Astrocyte (in vitro differentiated cells and primary cell): ENCODE data around the gene GRIK1. TPM values are rescaled to one million over a fixed set of nuclear protein-coding genes. Genes with fewer than 3 reads are reported as not detected.

Source experiments
- DNase-seq: peaks from one replicate; pipeline ENCODE4 v3.0.0-alpha.2; 2010; ENCODE audit warnings: low read depth
- FAIRE-seq: peaks from 2 replicates; lab custom pipeline; 2011; peaks lifted over from hg19 to GRCh38; lab: Jason Lieb, UNC
- H2AFZ ChIP-seq: 2 replicates; pipeline ENCODE4 v1.6.0; 2012; ENCODE audit warnings: low read depth, low read length, inconsistent platforms
- H3K27ac ChIP-seq: 2 replicates; pipeline ENCODE4 v1.5.1; 2011; ENCODE audit warnings: low read depth, low read length, inconsistent platforms
- H3K27me3 ChIP-seq: 2 replicates; pipeline ENCODE4 v1.6.0; 2011; ENCODE audit warnings: low read length, inconsistent platforms; ENCODE audit not compliant: insufficient read depth
- H3K36me3 ChIP-seq: 2 replicates; pipeline ENCODE4 v1.5.1; 2011; ENCODE audit warnings: low read length, inconsistent platforms; ENCODE audit not compliant: insufficient read depth
- H3K4me1 ChIP-seq: 2 replicates; pipeline ENCODE4 v1.5.1; 2011; ENCODE audit warnings: low read length, inconsistent platforms; ENCODE audit not compliant: insufficient read depth
- H3K4me2 ChIP-seq: 2 replicates; pipeline ENCODE4 v1.6.0; 2012; ENCODE audit warnings: low read length, inconsistent platforms
- H3K4me3 ChIP-seq: 2 replicates; pipeline ENCODE4 v1.5.1; 2011; ENCODE audit warnings: low read depth, mild to moderate bottlenecking, low read length, inconsistent platforms; ENCODE audit not compliant: insufficient read depth
- H3K79me2 ChIP-seq: 2 replicates; pipeline ENCODE4 v1.6.0; 2012; ENCODE audit warnings: mild to moderate bottlenecking, low read length, inconsistent platforms; ENCODE audit not compliant: insufficient read depth
- H3K9ac ChIP-seq: 2 replicates; pipeline ENCODE4 v1.6.0; 2012; ENCODE audit warnings: mild to moderate bottlenecking, low read length, inconsistent platforms
- H3K9me3 ChIP-seq: 2 replicates; pipeline ENCODE4 v1.5.1; 2012; ENCODE audit warnings: low read depth, mild to moderate bottlenecking, low read length, inconsistent platforms; ENCODE audit not compliant: insufficient read depth
- H4K20me1 ChIP-seq: 2 replicates; pipeline ENCODE4 v1.6.0; 2012; ENCODE audit warnings: low read length, inconsistent platforms; ENCODE audit not compliant: insufficient read depth
- H3K27ac Mint-ChIP-seq: one replicate; pipeline ENCODE4 v1.8.0; 2021; ENCODE audit warnings: mild to moderate bottlenecking, mixed read lengths; ENCODE audit not compliant: unreplicated experiment
- H3K27me3 Mint-ChIP-seq: one replicate; pipeline ENCODE4 v1.8.0; 2021; ENCODE audit warnings: low read depth, mixed read lengths; ENCODE audit not compliant: unreplicated experiment
- H3K36me3 Mint-ChIP-seq: one replicate; pipeline ENCODE4 v1.8.0; 2021; ENCODE audit warnings: low read depth, mixed read lengths; ENCODE audit not compliant: unreplicated experiment
- H3K4me1 Mint-ChIP-seq: one replicate; pipeline ENCODE4 v1.8.0; 2021; ENCODE audit warnings: low read depth, mixed read lengths; ENCODE audit not compliant: unreplicated experiment
- H3K4me3 Mint-ChIP-seq: one replicate; pipeline ENCODE4 v1.8.0; 2021; ENCODE audit warnings: mild to moderate bottlenecking, moderate library complexity, mixed read lengths; ENCODE audit not compliant: unreplicated experiment
- H3K9me3 Mint-ChIP-seq: one replicate; pipeline ENCODE4 v1.8.0; 2021; ENCODE audit warnings: mild to moderate bottlenecking, mixed read lengths; ENCODE audit not compliant: unreplicated experiment
- CTCF ChIP-seq: IDR thresholded peaks from 2 replicates; pipeline ENCODE4 v1.5.1; 2011; ENCODE audit warnings: low read depth, mild to moderate bottlenecking, inconsistent platforms, low read length, moderate library complexity; ENCODE audit not compliant: insufficient read depth
- EZH2 ChIP-seq: IDR thresholded peaks from 2 replicates; pipeline ENCODE4 v1.6.1; 2012; ENCODE audit warnings: mild to moderate bottlenecking, low read length, inconsistent platforms; ENCODE audit not compliant: insufficient read depth
- total RNA-seq: library from RNA; stranded (reverse); gene quantifications from 2 replicates; pipeline ENCODE4 v1.2.1, GENCODE V29; 2021

The GRIK1 gene
- total RNA-seq, 1 donor from 2014 or later: not detected

DNA sequence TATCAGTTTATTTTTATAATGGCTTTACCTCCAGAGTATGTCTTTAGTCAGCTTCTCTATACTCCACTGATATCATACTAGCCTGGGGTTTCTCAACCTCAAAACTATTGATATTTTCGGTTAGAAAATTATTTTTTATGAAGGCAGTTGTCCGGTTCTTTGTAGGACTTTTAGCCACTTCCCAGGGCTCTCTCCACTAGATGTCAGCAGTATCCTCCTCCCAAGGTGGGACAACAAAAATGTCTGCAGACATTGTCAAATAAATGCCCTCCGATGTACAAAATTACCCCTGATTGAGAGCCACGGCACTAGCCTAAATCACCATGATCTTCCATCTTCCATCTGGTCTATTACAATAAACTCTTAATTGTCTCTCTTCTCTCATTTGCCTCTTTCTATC is 4.1 kb upstream of the GRIK1 start:
- Histone ChIP-seq H3K79me2 (no peaks in the 10 kb centered on the region), H3K27me3 (peaks cover 19% of the 10 kb centered on the region), H4K20me1 (no peaks in the 10 kb centered on the region), H2AFZ (no peak overlapping the region), H3K9me3 (no peaks in the 10 kb centered on the region), H3K4me1 (peaks cover 5% of the 10 kb centered on the region), H3K4me2 (no peak overlapping the region), H3K27ac (no peak overlapping the region), H3K9ac (no peak overlapping the region), H3K4me3 (no peak overlapping the region), H3K36me3 (no peaks in the 10 kb centered on the region)
- no peak for FAIRE-seq
- Mint-ChIP-seq H3K36me3 (no peaks in the 10 kb centered on the region), H3K27me3 (peaks cover 34% of the 10 kb centered on the region), H3K4me3 (no peak overlapping the region), H3K9me3 (no peaks in the 10 kb centered on the region), H3K4me1 (peaks cover 3% of the 10 kb centered on the region), H3K27ac (no peak overlapping the region)
- no peak for TF ChIP-seq EZH2
- no peak for TF ChIP-seq CTCF
- no peak for DNase-seq

DNA sequence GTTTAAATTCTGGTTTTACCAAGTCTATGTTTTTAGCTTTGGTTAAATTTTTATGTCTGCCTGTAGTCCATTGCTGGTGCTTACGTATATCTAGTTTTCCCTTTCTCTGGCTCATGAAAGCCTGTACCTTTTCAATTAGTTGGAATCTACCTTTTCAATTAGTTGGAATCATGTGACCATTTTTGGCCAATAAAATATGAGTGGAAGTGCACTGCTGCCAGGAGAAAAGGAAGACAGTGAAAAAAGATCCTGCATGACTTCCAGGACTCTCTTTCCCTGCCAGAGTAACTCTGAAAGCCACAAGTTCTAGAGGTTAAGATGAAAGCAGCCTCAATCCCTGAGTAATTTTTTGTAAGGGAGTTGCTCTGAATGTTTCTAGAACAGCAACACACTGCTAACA is 2.2 kb upstream of the GRIK1 start:
- no peaks in the 10 kb centered on the region for H3K36me3 ChIP-seq
- H2AFZ ChIP-seq: no peak overlapping the region
- H3K9me3 Mint-ChIP-seq: no peaks in the 10 kb centered on the region
- H3K79me2 ChIP-seq: no peaks in the 10 kb centered on the region
- no peak overlapping the region for H3K4me3 ChIP-seq
- peaks cover 48% of the 10 kb centered on the region for H3K27me3 Mint-ChIP-seq
- H3K27ac ChIP-seq: no peak overlapping the region
- no peak overlapping the region for H3K4me3 Mint-ChIP-seq
- no peak overlapping the region for H3K4me2 ChIP-seq
- peaks cover 9% of the 10 kb centered on the region for H3K4me1 ChIP-seq
- TF ChIP-seq EZH2 (no peak), CTCF (no peak)
- H3K27me3 ChIP-seq: peaks cover 33% of the 10 kb centered on the region
- H3K9ac ChIP-seq: no peak overlapping the region
- H3K27ac Mint-ChIP-seq: no peak overlapping the region
- no peak for FAIRE-seq
- no peaks in the 10 kb centered on the region for H4K20me1 ChIP-seq
- DNase-seq: no peak
- H3K36me3 Mint-ChIP-seq: no peaks in the 10 kb centered on the region
- peaks cover 3% of the 10 kb centered on the region for H3K4me1 Mint-ChIP-seq
- H3K9me3 ChIP-seq: no peaks in the 10 kb centered on the region

DNA sequence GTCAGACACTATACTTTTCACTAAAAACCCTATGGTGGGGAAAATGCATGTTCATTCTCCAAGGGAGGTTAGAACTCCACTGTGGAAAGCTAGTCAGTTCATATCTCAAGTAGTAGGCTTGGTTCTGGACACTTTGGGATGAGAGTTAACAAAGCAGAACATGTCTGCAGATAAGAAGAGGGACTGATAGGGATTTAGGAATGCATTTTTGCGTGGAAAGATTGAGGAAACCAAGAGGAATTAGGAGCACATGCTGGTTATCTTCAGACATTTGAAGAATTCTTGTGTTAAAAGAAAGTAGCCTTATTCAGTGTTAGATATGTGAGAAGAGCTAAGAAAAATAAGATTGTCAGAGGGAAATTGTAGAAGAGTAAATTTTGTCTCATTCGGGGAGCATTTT is 1.2 kb upstream of the GRIK1 start:
- no peak for DNase-seq
- Histone ChIP-seq H4K20me1 (no peaks in the 10 kb centered on the region), H3K27ac (no peak overlapping the region), H3K9ac (no peak overlapping the region), H3K79me2 (no peaks in the 10 kb centered on the region), H2AFZ (no peak overlapping the region), H3K27me3 (peaks cover 35% of the 10 kb centered on the region), H3K4me2 (no peak overlapping the region), H3K9me3 (no peaks in the 10 kb centered on the region), H3K4me1 (peaks cover 9% of the 10 kb centered on the region), H3K36me3 (no peaks in the 10 kb centered on the region), H3K4me3 (no peak overlapping the region)
- no peak overlapping the region for H3K4me3 Mint-ChIP-seq
- FAIRE-seq: no peak
- H3K9me3 Mint-ChIP-seq: no peaks in the 10 kb centered on the region
- H3K27me3 Mint-ChIP-seq: peaks cover 49% of the 10 kb centered on the region
- no peak for TF ChIP-seq CTCF
- H3K27ac Mint-ChIP-seq: no peak overlapping the region
- no peaks in the 10 kb centered on the region for H3K36me3 Mint-ChIP-seq
- peaks cover 3% of the 10 kb centered on the region for H3K4me1 Mint-ChIP-seq
